ENCODE results near the gene NDUFA8. TPM values are rescaled to one million over a fixed set of nuclear protein-coding genes. Genes with fewer than 3 reads are reported as not detected.

Gene NDUFA8
- total and polyA plus RNA-seq, 2 experiments from 2014 or later = 36.6 to 144 TPM

DNA sequence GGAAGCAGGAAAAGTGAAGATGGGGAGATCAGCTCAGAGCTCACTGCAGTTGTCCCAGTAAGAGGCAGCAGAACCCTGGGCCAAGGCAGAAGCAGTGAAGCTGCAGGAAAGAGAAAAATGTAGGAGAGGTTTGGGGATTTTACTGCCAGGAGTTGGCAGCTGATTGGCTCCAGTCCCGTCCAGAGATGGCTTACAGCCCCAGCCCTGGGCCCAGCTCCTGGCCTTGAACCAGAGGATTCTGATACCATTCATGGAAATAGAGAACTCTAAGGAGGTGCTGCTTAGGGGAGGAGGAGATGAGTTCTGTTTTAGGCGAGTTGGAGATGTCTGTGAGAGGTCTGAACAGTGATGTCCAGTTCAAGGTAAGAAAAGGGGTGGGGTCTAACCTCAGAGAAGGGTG is 4.7 kb upstream of the NDUFA8 start (continued):
- TF ChIP-seq, protein P1, sequence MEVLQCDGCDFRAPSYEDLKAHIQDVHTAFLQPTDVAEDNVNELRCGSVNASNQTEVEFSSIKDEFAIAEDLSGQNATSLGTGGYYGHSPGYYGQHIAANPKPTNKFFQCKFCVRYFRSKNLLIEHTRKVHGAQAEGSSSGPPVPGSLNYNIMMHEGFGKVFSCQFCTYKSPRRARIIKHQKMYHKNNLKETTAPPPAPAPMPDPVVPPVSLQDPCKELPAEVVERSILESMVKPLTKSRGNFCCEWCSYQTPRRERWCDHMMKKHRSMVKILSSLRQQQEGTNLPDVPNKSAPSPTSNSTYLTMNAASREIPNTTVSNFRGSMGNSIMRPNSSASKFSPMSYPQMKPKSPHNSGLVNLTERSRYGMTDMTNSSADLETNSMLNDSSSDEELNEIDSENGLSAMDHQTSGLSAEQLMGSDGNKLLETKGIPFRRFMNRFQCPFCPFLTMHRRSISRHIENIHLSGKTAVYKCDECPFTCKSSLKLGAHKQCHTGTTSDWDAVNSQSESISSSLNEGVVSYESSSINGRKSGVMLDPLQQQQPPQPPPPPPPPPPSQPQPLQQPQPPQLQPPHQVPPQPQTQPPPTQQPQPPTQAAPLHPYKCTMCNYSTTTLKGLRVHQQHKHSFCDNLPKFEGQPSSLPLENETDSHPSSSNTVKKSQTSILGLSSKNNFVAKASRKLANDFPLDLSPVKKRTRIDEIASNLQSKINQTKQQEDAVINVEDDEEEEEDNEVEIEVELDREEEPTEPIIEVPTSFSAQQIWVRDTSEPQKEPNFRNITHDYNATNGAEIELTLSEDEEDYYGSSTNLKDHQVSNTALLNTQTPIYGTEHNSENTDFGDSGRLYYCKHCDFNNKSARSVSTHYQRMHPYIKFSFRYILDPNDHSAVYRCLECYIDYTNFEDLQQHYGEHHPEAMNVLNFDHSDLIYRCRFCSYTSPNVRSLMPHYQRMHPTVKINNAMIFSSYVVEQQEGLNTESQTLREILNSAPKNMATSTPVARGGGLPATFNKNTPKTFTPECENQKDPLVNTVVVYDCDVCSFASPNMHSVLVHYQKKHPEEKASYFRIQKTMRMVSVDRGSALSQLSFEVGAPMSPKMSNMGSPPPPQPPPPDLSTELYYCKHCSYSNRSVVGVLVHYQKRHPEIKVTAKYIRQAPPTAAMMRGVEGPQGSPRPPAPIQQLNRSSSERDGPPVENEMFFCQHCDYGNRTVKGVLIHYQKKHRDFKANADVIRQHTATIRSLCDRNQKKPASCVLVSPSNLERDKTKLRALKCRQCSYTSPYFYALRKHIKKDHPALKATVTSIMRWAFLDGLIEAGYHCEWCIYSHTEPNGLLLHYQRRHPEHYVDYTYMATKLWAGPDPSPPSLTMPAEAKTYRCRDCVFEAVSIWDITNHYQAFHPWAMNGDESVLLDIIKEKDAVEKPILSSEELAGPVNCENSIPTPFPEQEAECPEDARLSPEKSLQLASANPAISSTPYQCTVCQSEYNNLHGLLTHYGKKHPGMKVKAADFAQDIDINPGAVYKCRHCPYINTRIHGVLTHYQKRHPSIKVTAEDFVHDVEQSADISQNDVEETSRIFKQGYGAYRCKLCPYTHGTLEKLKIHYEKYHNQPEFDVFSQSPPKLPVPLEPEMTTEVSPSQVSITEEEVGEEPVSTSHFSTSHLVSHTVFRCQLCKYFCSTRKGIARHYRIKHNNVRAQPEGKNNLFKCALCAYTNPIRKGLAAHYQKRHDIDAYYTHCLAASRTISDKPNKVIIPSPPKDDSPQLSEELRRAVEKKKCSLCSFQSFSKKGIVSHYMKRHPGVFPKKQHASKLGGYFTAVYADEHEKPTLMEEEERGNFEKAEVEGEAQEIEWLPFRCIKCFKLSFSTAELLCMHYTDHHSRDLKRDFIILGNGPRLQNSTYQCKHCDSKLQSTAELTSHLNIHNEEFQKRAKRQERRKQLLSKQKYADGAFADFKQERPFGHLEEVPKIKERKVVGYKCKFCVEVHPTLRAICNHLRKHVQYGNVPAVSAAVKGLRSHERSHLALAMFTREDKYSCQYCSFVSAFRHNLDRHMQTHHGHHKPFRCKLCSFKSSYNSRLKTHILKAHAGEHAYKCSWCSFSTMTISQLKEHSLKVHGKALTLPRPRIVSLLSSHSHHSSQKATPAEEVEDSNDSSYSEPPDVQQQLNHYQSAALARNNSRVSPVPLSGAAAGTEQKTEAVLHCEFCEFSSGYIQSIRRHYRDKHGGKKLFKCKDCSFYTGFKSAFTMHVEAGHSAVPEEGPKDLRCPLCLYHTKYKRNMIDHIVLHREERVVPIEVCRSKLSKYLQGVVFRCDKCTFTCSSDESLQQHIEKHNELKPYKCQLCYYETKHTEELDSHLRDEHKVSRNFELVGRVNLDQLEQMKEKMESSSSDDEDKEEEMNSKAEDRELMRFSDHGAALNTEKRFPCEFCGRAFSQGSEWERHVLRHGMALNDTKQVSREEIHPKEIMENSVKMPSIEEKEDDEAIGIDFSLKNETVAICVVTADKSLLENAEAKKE (CRISPR knock-in tag; IDR thresholded peaks at IDR 0.05) = no peak

DNA sequence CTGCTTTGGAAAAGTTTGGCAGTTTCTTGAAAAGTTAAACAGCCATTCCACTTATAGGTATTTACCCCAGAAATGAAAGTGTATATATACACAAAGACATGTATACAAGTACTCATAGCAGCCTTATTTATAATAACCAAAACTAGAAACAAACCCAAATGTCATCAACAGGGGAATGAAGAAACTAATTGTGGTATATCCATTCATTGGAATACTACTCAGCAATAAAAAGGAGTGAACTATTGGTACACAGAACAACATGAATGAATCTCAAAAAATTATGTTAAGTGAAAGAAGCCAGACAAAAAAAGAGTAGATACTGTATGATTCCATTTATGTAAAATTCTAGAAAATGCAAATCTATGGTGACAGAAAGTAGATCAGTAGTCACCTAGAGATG is 2.8 kb upstream of the NDUFA8 start:
- H3K4me1 Mint-ChIP-seq = peaks cover 7% of the 10 kb centered on the region; the same call in 2 of the 3 replicates
- 0 out of 2 replicates have a peak, but pooled peaks cover 3% of the 10 kb centered on the region for H4K20me1 ChIP-seq (replicated peaks; ENCODE audit: insufficient read depth)
- peaks cover 4% of the 10 kb centered on the region; the same call in 2 of the 3 replicates for H3K36me3 Mint-ChIP-seq (ENCODE audit: low read depth)
- no peaks in the 10 kb centered on the region for H3K9me2 ChIP-seq (ENCODE audit: insufficient read depth)
- no peak overlapping the region for H3K4me3 Mint-ChIP-seq
- H3K27ac Mint-ChIP-seq = no peak overlapping the region
- DNase-seq (ENCODE audit: low spot score) (no peak), ATAC-seq (no peak)
- H3K27me3 ChIP-seq (ENCODE audit: insufficient read depth) = no peaks in the 10 kb centered on the region
- no peaks in the 10 kb centered on the region for H3K36me3 ChIP-seq (ENCODE audit: insufficient read depth)
- peaks cover 5% of the 10 kb centered on the region for H3K27me3 Mint-ChIP-seq (ENCODE audit: insufficient read depth, low read depth, poor library complexity)
- H3K4me1 ChIP-seq (ENCODE audit: insufficient read depth) = no peaks in the 10 kb centered on the region
- no peak overlapping the region for H2AFZ ChIP-seq
- peaks cover 11% of the 10 kb centered on the region for H3K9me3 Mint-ChIP-seq
- H3K4me2 ChIP-seq = no peak overlapping the region
- H3F3A ChIP-seq (replicated peaks; ENCODE audit: low read depth) = no peaks in the 10 kb centered on the region
- H3K79me2 ChIP-seq (replicated peaks; ENCODE audit: insufficient read depth) = peaks cover 13% of the 10 kb centered on the region
- no peak overlapping the region for H3K4me3 ChIP-seq
- H3K27ac ChIP-seq (ENCODE audit: low read depth) = no peak overlapping the region
- TF ChIP-seq STAT1 (IDR thresholded peaks at IDR 0.05; ENCODE audit: unreplicated experiment) = no peak
- TF ChIP-seq, protein P2, sequence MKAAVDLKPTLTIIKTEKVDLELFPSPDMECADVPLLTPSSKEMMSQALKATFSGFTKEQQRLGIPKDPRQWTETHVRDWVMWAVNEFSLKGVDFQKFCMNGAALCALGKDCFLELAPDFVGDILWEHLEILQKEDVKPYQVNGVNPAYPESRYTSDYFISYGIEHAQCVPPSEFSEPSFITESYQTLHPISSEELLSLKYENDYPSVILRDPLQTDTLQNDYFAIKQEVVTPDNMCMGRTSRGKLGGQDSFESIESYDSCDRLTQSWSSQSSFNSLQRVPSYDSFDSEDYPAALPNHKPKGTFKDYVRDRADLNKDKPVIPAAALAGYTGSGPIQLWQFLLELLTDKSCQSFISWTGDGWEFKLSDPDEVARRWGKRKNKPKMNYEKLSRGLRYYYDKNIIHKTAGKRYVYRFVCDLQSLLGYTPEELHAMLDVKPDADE (IDR thresholded peaks at IDR 0.05) = no peak
- no peak for TF ChIP-seq EZH2phosphoT487 (IDR thresholded peaks at IDR 0.05; ENCODE audit: unreplicated experiment)
- TF ChIP-seq NANOG (IDR thresholded peaks at IDR 0.05; ENCODE audit: borderline replicate concordance) = no peak
- TF ChIP-seq, protein P3, sequence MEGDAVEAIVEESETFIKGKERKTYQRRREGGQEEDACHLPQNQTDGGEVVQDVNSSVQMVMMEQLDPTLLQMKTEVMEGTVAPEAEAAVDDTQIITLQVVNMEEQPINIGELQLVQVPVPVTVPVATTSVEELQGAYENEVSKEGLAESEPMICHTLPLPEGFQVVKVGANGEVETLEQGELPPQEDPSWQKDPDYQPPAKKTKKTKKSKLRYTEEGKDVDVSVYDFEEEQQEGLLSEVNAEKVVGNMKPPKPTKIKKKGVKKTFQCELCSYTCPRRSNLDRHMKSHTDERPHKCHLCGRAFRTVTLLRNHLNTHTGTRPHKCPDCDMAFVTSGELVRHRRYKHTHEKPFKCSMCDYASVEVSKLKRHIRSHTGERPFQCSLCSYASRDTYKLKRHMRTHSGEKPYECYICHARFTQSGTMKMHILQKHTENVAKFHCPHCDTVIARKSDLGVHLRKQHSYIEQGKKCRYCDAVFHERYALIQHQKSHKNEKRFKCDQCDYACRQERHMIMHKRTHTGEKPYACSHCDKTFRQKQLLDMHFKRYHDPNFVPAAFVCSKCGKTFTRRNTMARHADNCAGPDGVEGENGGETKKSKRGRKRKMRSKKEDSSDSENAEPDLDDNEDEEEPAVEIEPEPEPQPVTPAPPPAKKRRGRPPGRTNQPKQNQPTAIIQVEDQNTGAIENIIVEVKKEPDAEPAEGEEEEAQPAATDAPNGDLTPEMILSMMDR (conservative IDR thresholded peaks at IDR 0.05; ENCODE audit: low read depth in 2 of 2) = no peak
- TF ChIP-seq ZNF114 (CRISPR knock-in tag; IDR thresholded peaks at IDR 0.05) = no peak
- TF ChIP-seq, protein P4, sequence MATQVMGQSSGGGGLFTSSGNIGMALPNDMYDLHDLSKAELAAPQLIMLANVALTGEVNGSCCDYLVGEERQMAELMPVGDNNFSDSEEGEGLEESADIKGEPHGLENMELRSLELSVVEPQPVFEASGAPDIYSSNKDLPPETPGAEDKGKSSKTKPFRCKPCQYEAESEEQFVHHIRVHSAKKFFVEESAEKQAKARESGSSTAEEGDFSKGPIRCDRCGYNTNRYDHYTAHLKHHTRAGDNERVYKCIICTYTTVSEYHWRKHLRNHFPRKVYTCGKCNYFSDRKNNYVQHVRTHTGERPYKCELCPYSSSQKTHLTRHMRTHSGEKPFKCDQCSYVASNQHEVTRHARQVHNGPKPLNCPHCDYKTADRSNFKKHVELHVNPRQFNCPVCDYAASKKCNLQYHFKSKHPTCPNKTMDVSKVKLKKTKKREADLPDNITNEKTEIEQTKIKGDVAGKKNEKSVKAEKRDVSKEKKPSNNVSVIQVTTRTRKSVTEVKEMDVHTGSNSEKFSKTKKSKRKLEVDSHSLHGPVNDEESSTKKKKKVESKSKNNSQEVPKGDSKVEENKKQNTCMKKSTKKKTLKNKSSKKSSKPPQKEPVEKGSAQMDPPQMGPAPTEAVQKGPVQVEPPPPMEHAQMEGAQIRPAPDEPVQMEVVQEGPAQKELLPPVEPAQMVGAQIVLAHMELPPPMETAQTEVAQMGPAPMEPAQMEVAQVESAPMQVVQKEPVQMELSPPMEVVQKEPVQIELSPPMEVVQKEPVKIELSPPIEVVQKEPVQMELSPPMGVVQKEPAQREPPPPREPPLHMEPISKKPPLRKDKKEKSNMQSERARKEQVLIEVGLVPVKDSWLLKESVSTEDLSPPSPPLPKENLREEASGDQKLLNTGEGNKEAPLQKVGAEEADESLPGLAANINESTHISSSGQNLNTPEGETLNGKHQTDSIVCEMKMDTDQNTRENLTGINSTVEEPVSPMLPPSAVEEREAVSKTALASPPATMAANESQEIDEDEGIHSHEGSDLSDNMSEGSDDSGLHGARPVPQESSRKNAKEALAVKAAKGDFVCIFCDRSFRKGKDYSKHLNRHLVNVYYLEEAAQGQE (IDR thresholded peaks at IDR 0.05; ENCODE audit: unreplicated experiment) = no peak

Measured in GM23338 (cell line).